Calu3 (cell line): ENCODE measurements around the gene OSCAR. TPM values are rescaled to one million over a fixed set of nuclear protein-coding genes. Genes with fewer than 3 reads are reported as not detected.

Experiments
- BruUV-seq: library from RNA; stranded (reverse); fragments of 400-500 nt; replicated peaks from 2 replicates; lab custom pipeline; 2021; lab: Mats Ljungman, UMichigan
- CTCF ChIA-PET: fragments of 300-600 bp; sonication (Branson Sonifier 250); formaldehyde crosslinking; loops from one replicate; lab custom pipeline; 2022; ENCODE audit warnings: antibody characterized with exemption; lab: Charles Lee
- DNase-seq: peaks from one replicate; pipeline ENCODE4 v3.0.0; 2022
- H3K27ac Mint-ChIP-seq: one replicate; pipeline ENCODE4 v1.8.0; 2022; ENCODE audit warnings: mixed read lengths; ENCODE audit not compliant: unreplicated experiment
- H3K27me3 Mint-ChIP-seq: one replicate; pipeline ENCODE4 v1.8.0; 2022; ENCODE audit warnings: mixed read lengths; ENCODE audit not compliant: unreplicated experiment
- H3K36me3 Mint-ChIP-seq: one replicate; pipeline ENCODE4 v1.8.0; 2022; ENCODE audit warnings: mild to moderate bottlenecking, moderate library complexity, mixed read lengths; ENCODE audit not compliant: insufficient read depth, unreplicated experiment
- H3K4me1 Mint-ChIP-seq: one replicate; pipeline ENCODE4 v1.8.0; 2022; ENCODE audit warnings: mild to moderate bottlenecking, low read depth, mixed read lengths; ENCODE audit not compliant: unreplicated experiment
- H3K4me3 Mint-ChIP-seq: one replicate; pipeline ENCODE4 v1.8.0; 2022; ENCODE audit warnings: mild to moderate bottlenecking, low read depth, moderate library complexity, mixed read lengths; ENCODE audit not compliant: unreplicated experiment
- H3K9me3 Mint-ChIP-seq: one replicate; pipeline ENCODE4 v1.8.0; 2022; ENCODE audit warnings: low read depth, mixed read lengths; ENCODE audit not compliant: unreplicated experiment
- CTCF ChIP-seq: fragments of 200-600 bp; IDR thresholded peaks from one replicate; pipeline ENCODE4 v1.8.0; 2022; ENCODE audit warnings: antibody characterized with exemption; ENCODE audit not compliant: unreplicated experiment
- intact Hi-C: fragments of 100-400 bp; cut with micrococcal nuclease; formaldehyde crosslinking; loops from one replicate; pipeline ENCODE4 v1.10.0; 2022; ENCODE audit not compliant: unreplicated experiment
- total RNA-seq: library from RNA; stranded (reverse); gene quantifications from 2 replicates; pipeline ENCODE4 v1.2.3, GENCODE V29; 2022

OSCAR gene
- total RNA-seq, 1 experiment from 2014 or later, result 0.54 TPM

DNA sequence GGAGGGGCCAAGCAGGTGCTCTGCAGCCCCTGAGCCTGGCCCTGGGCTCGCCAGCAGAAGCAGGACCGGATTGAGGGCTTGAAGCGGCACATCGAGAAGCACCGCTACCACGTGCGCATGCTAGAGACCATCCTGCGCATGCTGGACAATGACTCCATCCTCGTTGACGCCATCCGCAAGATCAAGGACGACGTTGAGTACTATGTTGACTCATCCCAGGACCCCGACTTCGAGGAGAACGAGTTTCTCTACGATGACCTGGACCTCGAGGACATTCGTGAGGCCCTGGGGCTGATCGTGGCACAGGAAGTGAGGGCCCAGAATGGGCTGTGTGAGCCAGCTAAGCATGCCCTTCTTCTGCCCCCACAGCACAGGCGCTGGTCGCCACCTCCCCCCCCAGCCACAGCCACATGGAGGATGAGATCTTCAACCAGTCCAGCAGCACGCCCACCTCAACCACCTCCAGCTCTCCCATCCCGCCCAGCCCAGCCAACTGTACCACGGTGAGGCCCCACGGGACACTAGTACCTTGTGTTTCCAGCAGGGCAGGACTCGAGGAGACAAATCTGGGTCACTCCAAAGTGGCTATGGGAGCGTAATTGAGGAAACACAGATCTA, 45.0 kb upstream of the OSCAR start:
- Mint-ChIP-seq H3K27ac (no peak overlapping the region), H3K4me1 (peaks cover 23% of the 10 kb centered on the region), H3K4me3 (no peak overlapping the region), H3K27me3 (no peaks in the 10 kb centered on the region), H3K36me3 (peaks cover 82% of the 10 kb centered on the region), H3K9me3 (no peaks in the 10 kb centered on the region)
- intact Hi-C loops, result no loop called here
- TF ChIP-seq CTCF, result no peak
- DNase-seq, result no peak
- CTCF ChIA-PET, result no interaction called here
- BruUV-seq, result no TSS peak

- CTCF ChIA-PET, result no interaction called here
- BruUV-seq, result no TSS peak
- peaks cover 90% of the 10 kb centered on the region for H3K36me3 Mint-ChIP-seq
- DNase-seq, result no peak
- intact Hi-C loops, result no loop called here
- H3K27ac Mint-ChIP-seq, result no peak overlapping the region
- H3K27me3 Mint-ChIP-seq, result no peaks in the 10 kb centered on the region
- no peaks in the 10 kb centered on the region for H3K9me3 Mint-ChIP-seq
- H3K4me1 Mint-ChIP-seq, result peaks cover 44% of the 10 kb centered on the region
- no peak for TF ChIP-seq CTCF
- H3K4me3 Mint-ChIP-seq, result no peak overlapping the region
These were observed 41.7 kb upstream of the OSCAR start for GRCh38 chr19:54142166-54142780.

DNA sequence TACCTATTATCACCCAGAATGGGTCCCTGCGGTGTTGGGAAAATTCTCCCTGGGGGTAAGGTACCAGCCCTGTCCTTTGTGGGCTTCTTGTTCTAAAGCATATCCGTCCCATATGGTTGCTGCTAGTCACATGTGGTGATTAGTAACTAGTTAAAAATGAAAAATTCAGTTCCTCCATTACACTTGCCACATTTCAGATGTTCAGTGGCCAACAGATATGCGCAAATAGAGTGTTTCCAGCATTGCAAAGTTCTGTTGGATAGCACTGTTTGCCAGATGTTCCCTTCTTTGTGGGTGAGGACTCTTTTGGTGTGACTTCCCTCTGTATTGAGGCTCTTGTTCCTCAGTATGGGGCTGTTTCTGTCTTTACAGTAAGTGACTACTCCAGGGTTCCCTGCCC, 40.8 kb upstream of the OSCAR start:
- BruUV-seq, result no TSS peak
- DNase-seq, result no peak
- no peak overlapping the region for H3K27ac Mint-ChIP-seq
- H3K9me3 Mint-ChIP-seq, result no peaks in the 10 kb centered on the region
- TF ChIP-seq CTCF, result no peak
- intact Hi-C loops, result no loop called here
- no peak overlapping the region for H3K4me3 Mint-ChIP-seq
- peaks cover 90% of the 10 kb centered on the region for H3K36me3 Mint-ChIP-seq
- no peaks in the 10 kb centered on the region for H3K27me3 Mint-ChIP-seq
- CTCF ChIA-PET, result no interaction called here
- H3K4me1 Mint-ChIP-seq, result peaks cover 44% of the 10 kb centered on the region

DNA sequence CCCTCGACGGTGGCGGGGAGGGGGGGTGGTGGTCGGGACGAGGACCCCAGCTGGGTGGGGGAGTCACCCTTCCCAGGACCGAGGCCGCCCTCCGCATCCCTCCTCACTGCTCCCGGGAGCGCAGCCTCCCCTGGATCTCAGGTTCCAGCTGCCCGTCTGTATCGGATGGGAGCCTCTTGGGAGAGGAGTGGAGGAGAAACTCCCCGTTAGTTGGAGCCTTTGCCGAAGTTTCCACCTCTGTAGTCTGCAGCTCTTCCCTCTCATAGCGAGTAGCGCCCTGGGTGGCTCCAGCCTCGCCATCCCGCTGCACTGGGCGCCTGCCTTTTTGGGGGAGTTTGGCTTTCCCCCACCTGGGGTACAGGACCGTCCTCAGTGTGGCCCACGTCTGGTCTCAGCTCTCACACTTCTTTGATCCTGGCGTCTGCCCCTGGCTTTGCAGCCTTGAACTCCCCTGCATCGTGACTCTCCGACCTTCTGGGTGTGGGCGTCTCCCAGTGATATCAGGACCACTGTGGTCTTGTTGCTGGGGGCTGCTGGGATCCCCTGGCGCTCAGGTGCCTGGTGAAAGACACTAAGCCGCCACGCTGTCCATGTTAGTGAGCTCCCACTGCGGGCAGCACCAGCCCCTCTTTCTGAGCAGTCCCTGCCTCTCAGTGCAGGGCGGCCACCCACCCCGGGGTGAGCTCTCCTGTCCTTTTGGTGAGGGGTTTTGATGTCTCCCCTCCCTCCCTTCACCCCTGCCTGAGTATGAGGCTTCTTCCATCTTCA, 38.1 kb upstream of the OSCAR start:
- no peak for TF ChIP-seq CTCF
- peaks cover 77% of the 10 kb centered on the region for H3K36me3 Mint-ChIP-seq

More for the DNA sequence above, 38.1 kb upstream of the OSCAR start:
- H3K9me3 Mint-ChIP-seq, result peaks cover 3% of the 10 kb centered on the region
- H3K27ac Mint-ChIP-seq, result peak overlapping the region; percentile 97
- H3K27me3 Mint-ChIP-seq, result peaks cover 13% of the 10 kb centered on the region
- CTCF ChIA-PET, result interaction anchor here (0.6 kb wide), 1 partner anchor 334 kb away, joined by 6 read pairs; no protein-coding TSS in a partner anchor
- BruUV-seq, result TSS peak; percentile 22
- intact Hi-C loops, result no loop called here
- H3K4me1 Mint-ChIP-seq, result peaks cover 34% of the 10 kb centered on the region
- H3K4me3 Mint-ChIP-seq, result peak overlapping the region; percentile 84
- DNase-seq, result no peak
